DND-41 (cell line): ENCODE measurements around the gene PLEKHG3.
A peak's percentile ranks its signal among the peaks of the same experiment; 100 is the strongest.

ENCODE experiments used
- ATAC-seq: fragments of 200-7000 bp; cut with Tn5 transposase; 3 replicates; pipeline ENCODE4 v1.9.1; 2021; ENCODE audit warnings: low read depth; ENCODE audit not compliant: insufficient read depth
- DNase-seq: peaks from one replicate; pipeline ENCODE4 v3.0.0-alpha.2; 2020
- H2AFZ ChIP-seq: 2 replicates; pipeline ENCODE4 v1.6.0; 2012; ENCODE audit warnings: low read depth, low read length
- H3K27ac ChIP-seq: 2 replicates; pipeline ENCODE4 v1.5.1; 2012; ENCODE audit warnings: low read length, inconsistent platforms
- H3K27me3 ChIP-seq: fragments of 200-600 bp; sonication (generic); 2 replicates; pipeline ENCODE4 v1.6.0; 2012; ENCODE audit warnings: low read length, mild to moderate bottlenecking, inconsistent platforms; ENCODE audit not compliant: insufficient read depth, poor library complexity
- H3K36me3 ChIP-seq: 2 replicates; pipeline ENCODE4 v1.5.1; 2012; ENCODE audit warnings: low read length, inconsistent platforms; ENCODE audit not compliant: insufficient read depth
- H3K4me1 ChIP-seq: 2 replicates; pipeline ENCODE4 v1.5.1; 2012; ENCODE audit warnings: mild to moderate bottlenecking, low read length; ENCODE audit not compliant: insufficient read depth
- H3K4me2 ChIP-seq: 2 replicates; pipeline ENCODE4 v1.6.0; 2012; ENCODE audit warnings: mild to moderate bottlenecking, moderate library complexity, low read length, inconsistent platforms; ENCODE audit not compliant: insufficient read depth
- H3K4me3 ChIP-seq, 2 experiments: fragments of 200-600 bp in 1 of 2; shearing (Covaris generic) in 1 of 2; 2 replicates each; pipeline ENCODE4 v1.5.1; 2012 to 2016; ENCODE audit warnings: inconsistent platforms in 2 of 2, low read length in 2 of 2, mild to moderate bottlenecking in 2 of 2, low read depth in 1 of 2, moderate library complexity in 1 of 2
- H3K79me2 ChIP-seq: 2 replicates; pipeline ENCODE4 v1.6.0; 2012; ENCODE audit warnings: low read length, inconsistent platforms; ENCODE audit not compliant: insufficient read depth
- H3K9ac ChIP-seq: 2 replicates; pipeline ENCODE4 v1.6.0; 2012; ENCODE audit warnings: low read depth, mild to moderate bottlenecking, inconsistent platforms, low read length, moderate library complexity
- H3K9me3 ChIP-seq: 2 replicates; pipeline ENCODE4 v1.5.1; 2012; ENCODE audit warnings: low read length, moderate library complexity, mild to moderate bottlenecking, inconsistent platforms; ENCODE audit not compliant: insufficient read depth, severe bottlenecking
- H4K20me1 ChIP-seq: 2 replicates; pipeline ENCODE4 v1.6.0; 2012; ENCODE audit warnings: low read length; ENCODE audit not compliant: insufficient read depth
- CTCF ChIP-seq: IDR thresholded peaks from 2 replicates; pipeline ENCODE4 v1.5.1; 2012; ENCODE audit warnings: borderline replicate concordance, low read length, moderate library complexity, mild to moderate bottlenecking; ENCODE audit not compliant: poor library complexity, severe bottlenecking; ENCODE audit errors: extremely low read depth
- EZH2 ChIP-seq: IDR thresholded peaks from 3 replicates; pipeline ENCODE4 v1.6.1; 2012; ENCODE audit warnings: borderline replicate concordance, low read depth, mild to moderate bottlenecking, moderate library complexity, low read length, inconsistent platforms; ENCODE audit not compliant: severe bottlenecking

The PLEKHG3 gene

GRCh38 chr14:64659366-64659765 lies 44.9 kb upstream of the PLEKHG3 start:
- H3K36me3 ChIP-seq = no peaks in the 10 kb centered on the region
- TF ChIP-seq EZH2 (no peak), CTCF (no peak)
- H3K4me1 ChIP-seq = peaks cover 4% of the 10 kb centered on the region; the same call in 1 of the 2 replicates
- H3K27ac ChIP-seq = no peak overlapping the region
- H3K79me2 ChIP-seq = no peaks in the 10 kb centered on the region
- peaks cover 4% of the 10 kb centered on the region for H3K27me3 ChIP-seq
- no peak; the same call in 2 of the 3 replicates for ATAC-seq
- no peak overlapping the region for H3K4me3 ChIP-seq
- no peak overlapping the region for H2AFZ ChIP-seq
- no peaks in the 10 kb centered on the region for H4K20me1 ChIP-seq
- no peak for DNase-seq
- no peak overlapping the region for H3K4me2 ChIP-seq
- no peaks in the 10 kb centered on the region for H3K9me3 ChIP-seq
- H3K9ac ChIP-seq = no peak overlapping the region

- H3K27ac ChIP-seq = no peak overlapping the region
- H3K9ac ChIP-seq = no peak overlapping the region
- peaks cover 4% of the 10 kb centered on the region; the same call in 1 of the 2 replicates for H3K4me1 ChIP-seq
- H4K20me1 ChIP-seq = no peaks in the 10 kb centered on the region
- ATAC-seq = no peak
- H3K4me3 ChIP-seq = no peak overlapping the region
- H3K27me3 ChIP-seq = peaks cover 4% of the 10 kb centered on the region
- no peak overlapping the region for H3K4me2 ChIP-seq
- DNase-seq = no peak
- H3K79me2 ChIP-seq = no peaks in the 10 kb centered on the region
- no peak overlapping the region for H2AFZ ChIP-seq
- H3K9me3 ChIP-seq = no peaks in the 10 kb centered on the region
- no peaks in the 10 kb centered on the region for H3K36me3 ChIP-seq
- TF ChIP-seq EZH2 (no peak), CTCF (no peak)
Measured at GRCh38 chr14:64663174-64663573, 41.0 kb upstream of the PLEKHG3 start.

- H3K27me3 ChIP-seq = peaks cover 15% of the 10 kb centered on the region
Measured at GRCh38 chr14:64671591-64671990, 32.6 kb upstream of the PLEKHG3 start.

More at GRCh38 chr14:64671591-64671990, 32.6 kb upstream of the PLEKHG3 start:
- Histone ChIP-seq H3K36me3 (no peaks in the 10 kb centered on the region), H3K4me2 (no peak overlapping the region), H3K27ac (no peak overlapping the region), H3K4me1 (0 out of 2 replicates have a peak, but pooled peaks cover 8% of the 10 kb centered on the region), H3K9ac (no peak overlapping the region), H2AFZ (no peak overlapping the region), H3K79me2 (no peaks in the 10 kb centered on the region), H4K20me1 (no peaks in the 10 kb centered on the region), H3K9me3 (no peaks in the 10 kb centered on the region), H3K4me3 (no peak overlapping the region)
- TF ChIP-seq EZH2 (no peak), CTCF (peak; percentile 72)
- peak; percentile 62; the same call in 2 of the 3 replicates for ATAC-seq
- DNase-seq = no peak
